ENCODE data around the gene ATL3. TPM values are rescaled to one million over a fixed set of nuclear protein-coding genes. Genes with fewer than 3 reads are reported as not detected.
"Not testable (repeated sequence)": the region's sequence is repeated elsewhere in the genome, so short reads cannot be mapped to it uniquely, and the experiment has no call there.

Gene ATL3
- total and polyA plus RNA-seq, 4 donors: 14.0 to 74.7 (median 35.3) TPM

DNA sequence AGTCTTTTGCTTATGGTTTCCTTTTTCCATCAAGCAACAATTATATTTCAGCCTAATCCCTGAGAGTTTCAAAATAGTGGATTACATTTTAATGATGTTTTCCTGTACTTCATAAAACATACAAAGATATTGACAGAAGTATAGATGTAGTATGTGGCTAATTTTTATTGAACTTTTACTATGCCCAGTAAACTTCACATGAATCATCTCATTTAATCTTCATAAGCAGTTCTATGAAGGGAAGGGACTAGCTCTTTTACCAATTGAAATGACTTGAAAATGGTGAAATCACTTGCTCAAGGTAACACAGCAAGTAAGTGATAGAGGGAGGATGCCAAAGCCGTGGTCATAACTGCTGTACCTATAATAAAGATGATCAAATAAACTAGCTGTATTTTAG is 37.6 kb upstream of the ATL3 start:
- Histone ChIP-seq H3K27ac (ENCODE audit: low read depth, low read length) (no peak overlapping the region), H3K27me3 (ENCODE audit: control insufficient read depth, insufficient read depth, low read length) (no peaks in the 10 kb centered on the region), H3K36me3 (ENCODE audit: control insufficient read depth, insufficient read depth, low read length) (peaks cover 5% of the 10 kb centered on the region), H3K4me3 (ENCODE audit: low read depth, low read length) (no peak overlapping the region), H3K4me1 (ENCODE audit: control insufficient read depth, insufficient read depth, low read length) (peaks cover 9% of the 10 kb centered on the region), H3K9me3 (ENCODE audit: control insufficient read depth, insufficient read depth, low read length) (no peaks in the 10 kb centered on the region)
- no CpG with 5 or more reads among the region's 1 CpG for WGBS (ENCODE audit: insufficient coverage)
- no peak for DNase-seq (ENCODE audit: low read depth in 4 of 6, low spot score in 6 of 6)

DNA sequence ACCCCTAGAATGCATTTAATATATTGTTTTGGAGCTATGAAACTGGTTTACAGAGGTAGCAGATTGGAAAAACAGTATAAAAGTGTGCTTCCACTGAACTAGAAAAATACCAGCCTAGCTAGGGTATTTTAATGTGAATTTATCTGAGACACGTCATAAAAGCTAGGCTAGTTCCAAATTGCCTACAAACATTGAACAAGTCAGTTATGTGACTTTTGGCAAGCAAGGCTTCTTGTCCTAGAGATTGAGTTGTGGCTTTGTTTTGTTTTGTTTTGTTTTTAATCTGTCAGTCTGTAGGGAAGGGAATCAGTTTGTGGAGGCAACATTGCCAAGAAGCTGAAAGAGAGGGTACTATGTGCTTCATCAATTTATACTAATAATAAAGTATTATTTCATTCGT is 34.4 kb upstream of the ATL3 start:
- WGBS (ENCODE audit: insufficient coverage): no CpG with 5 or more reads among the region's 2 CpGs
- H3K4me3 ChIP-seq (ENCODE audit: low read depth, low read length): no peak overlapping the region
- H3K9me3 ChIP-seq (ENCODE audit: control insufficient read depth, insufficient read depth, low read length): no peaks in the 10 kb centered on the region
- H3K36me3 ChIP-seq (ENCODE audit: control insufficient read depth, insufficient read depth, low read length): peaks cover 5% of the 10 kb centered on the region
- peaks cover 5% of the 10 kb centered on the region for H3K4me1 ChIP-seq (ENCODE audit: control insufficient read depth, insufficient read depth, low read length)
- no peaks in the 10 kb centered on the region for H3K27me3 ChIP-seq (ENCODE audit: control insufficient read depth, insufficient read depth, low read length)
- no peak overlapping the region for H3K27ac ChIP-seq (ENCODE audit: low read depth, low read length)
- DNase-seq (ENCODE audit: low read depth in 4 of 6, low spot score in 6 of 6): no peak

DNA sequence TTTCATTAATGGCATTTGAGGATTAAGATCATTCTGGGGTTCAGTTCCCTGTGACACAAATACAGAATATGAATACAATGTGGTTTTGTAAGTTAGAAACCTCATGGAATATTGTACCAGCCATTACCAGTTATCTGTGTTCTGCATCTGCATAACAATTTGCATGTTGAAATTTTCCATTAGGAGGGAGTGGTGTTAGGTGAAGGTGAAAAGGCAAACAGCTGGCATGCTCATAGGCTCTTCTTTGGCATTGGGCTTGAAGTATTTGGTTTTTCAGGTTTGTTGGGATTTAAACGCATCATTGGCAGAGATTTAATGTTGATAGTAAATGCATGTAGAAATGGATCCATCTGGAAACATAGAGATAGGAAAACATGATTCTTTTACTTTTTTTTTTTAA is 28.7 kb upstream of the ATL3 start:
- H3K36me3 ChIP-seq (ENCODE audit: control insufficient read depth, insufficient read depth, low read length): peaks cover 14% of the 10 kb centered on the region
- peaks cover 10% of the 10 kb centered on the region for H3K4me1 ChIP-seq (ENCODE audit: control insufficient read depth, insufficient read depth, low read length)
- no CpG with 5 or more reads among the region's 1 CpG for WGBS (ENCODE audit: insufficient coverage)
- H3K4me3 ChIP-seq (ENCODE audit: low read depth, low read length): no peak overlapping the region
- H3K9me3 ChIP-seq (ENCODE audit: control insufficient read depth, insufficient read depth, low read length): no peaks in the 10 kb centered on the region
- H3K27me3 ChIP-seq (ENCODE audit: control insufficient read depth, insufficient read depth, low read length): no peaks in the 10 kb centered on the region
- no peak overlapping the region for H3K27ac ChIP-seq (ENCODE audit: low read depth, low read length)
- no peak for DNase-seq (ENCODE audit: low read depth in 4 of 6, low spot score in 6 of 6)

DNA sequence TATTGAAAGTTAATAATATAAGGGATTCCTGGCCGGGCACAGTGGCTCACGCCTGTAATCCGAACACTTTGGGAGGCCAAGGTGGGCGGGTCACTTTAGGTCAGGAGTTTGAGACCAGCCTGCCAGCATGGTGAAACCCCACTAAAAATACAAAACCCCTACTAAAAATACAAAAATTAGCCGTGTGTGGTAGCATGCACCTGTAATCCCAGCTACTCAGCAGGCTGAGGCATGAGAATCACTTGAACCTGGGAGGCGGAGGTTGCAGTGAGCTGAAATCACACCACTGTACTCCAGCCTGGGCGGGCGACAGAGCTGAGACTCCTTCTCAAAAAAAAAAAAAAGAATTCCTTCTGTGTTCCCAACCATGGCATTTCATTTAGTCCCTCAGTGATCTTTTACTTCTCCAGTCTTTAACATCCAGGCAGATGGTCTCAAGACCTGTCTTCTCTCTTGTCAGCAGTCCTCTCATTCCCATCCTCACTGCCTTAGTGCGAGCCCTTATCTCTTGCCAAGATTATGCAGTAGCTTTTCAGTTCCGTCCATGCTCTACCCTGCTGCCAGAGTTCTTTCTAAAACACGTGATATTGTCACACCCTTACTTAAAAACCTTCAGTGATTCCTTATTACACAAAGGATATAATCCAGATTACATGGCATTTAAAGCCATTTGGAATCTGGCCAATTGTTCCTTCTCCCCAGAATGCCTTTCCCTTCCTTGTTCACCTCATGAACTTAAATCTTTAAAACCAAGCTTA is 28.0 kb upstream of the ATL3 start:
- peaks cover 18% of the 10 kb centered on the region for H3K36me3 ChIP-seq (ENCODE audit: control insufficient read depth, insufficient read depth, low read length)
- no peaks in the 10 kb centered on the region for H3K9me3 ChIP-seq (ENCODE audit: control insufficient read depth, insufficient read depth, low read length)
- no peak overlapping the region for H3K4me3 ChIP-seq (ENCODE audit: low read depth, low read length)
- WGBS (ENCODE audit: insufficient coverage): 57% methylated on average over 9 of the region's 11 CpGs
- H3K27me3 ChIP-seq (ENCODE audit: control insufficient read depth, insufficient read depth, low read length): no peaks in the 10 kb centered on the region
- peaks cover 10% of the 10 kb centered on the region for H3K4me1 ChIP-seq (ENCODE audit: control insufficient read depth, insufficient read depth, low read length)
- DNase-seq (ENCODE audit: low read depth in 4 of 6, low spot score in 6 of 6): peak in 2 of 6 donors; percentile 12 to 31
- no peak overlapping the region for H3K27ac ChIP-seq (ENCODE audit: low read depth, low read length)

DNA sequence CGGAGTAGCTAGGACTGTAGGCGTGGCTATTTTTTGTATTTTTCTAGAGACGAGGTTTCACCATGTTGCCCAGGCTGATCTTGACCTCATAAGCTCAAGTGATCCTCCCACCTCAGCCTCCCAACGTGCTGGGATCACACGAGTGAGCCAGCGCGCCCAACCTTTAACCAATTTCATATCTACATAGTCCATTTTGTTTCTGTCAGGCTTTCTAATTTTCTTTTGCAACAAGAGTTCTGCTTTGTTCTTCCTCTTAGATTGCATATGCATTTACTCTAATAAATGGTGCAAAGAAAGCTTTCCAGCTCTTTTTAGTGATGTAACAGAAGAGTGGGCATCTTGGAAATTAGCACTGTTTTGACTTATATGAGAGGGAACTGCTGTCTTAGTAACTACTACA is 23.4 kb upstream of the ATL3 start:
- WGBS (ENCODE audit: insufficient coverage): 100% methylated on average over 5 of the region's 7 CpGs
- Histone ChIP-seq H3K27me3 (ENCODE audit: control insufficient read depth, insufficient read depth, low read length) (no peaks in the 10 kb centered on the region), H3K27ac (ENCODE audit: low read depth, low read length) (no peak overlapping the region), H3K36me3 (ENCODE audit: control insufficient read depth, insufficient read depth, low read length) (peaks cover 16% of the 10 kb centered on the region), H3K4me1 (ENCODE audit: control insufficient read depth, insufficient read depth, low read length) (peaks cover 10% of the 10 kb centered on the region), H3K9me3 (ENCODE audit: control insufficient read depth, insufficient read depth, low read length) (no peaks in the 10 kb centered on the region), H3K4me3 (ENCODE audit: low read depth, low read length) (no peak overlapping the region)
- DNase-seq (ENCODE audit: low read depth in 4 of 6, low spot score in 6 of 6): no peak

DNA sequence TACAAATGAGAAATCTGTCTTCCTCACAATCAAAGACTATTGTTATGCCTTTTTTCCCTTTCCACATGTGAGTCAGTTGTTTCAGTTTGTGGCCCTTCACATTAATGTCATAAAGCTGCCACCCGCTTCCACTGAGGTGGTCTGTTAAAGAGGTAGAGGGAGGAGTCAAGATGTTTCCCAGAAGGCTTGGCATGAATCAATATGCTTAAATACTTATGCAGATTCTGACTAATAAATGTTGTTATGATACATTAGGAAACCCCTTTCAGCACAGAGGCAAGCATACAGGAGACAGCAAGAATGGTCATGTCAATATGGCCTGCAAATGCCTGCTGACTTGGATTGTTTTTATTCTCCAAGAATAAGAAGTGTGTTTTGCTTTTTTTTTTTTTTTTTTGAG is 16.7 kb upstream of the ATL3 start:
- Histone ChIP-seq H3K4me1 (ENCODE audit: control insufficient read depth, insufficient read depth, low read length) (peaks cover 19% of the 10 kb centered on the region), H3K4me3 (ENCODE audit: low read depth, low read length) (no peak overlapping the region), H3K27me3 (ENCODE audit: control insufficient read depth, insufficient read depth, low read length) (no peaks in the 10 kb centered on the region), H3K9me3 (ENCODE audit: control insufficient read depth, insufficient read depth, low read length) (no peaks in the 10 kb centered on the region), H3K27ac (ENCODE audit: low read depth, low read length) (no peak overlapping the region), H3K36me3 (ENCODE audit: control insufficient read depth, insufficient read depth, low read length) (peaks cover 6% of the 10 kb centered on the region)
- DNase-seq (ENCODE audit: low read depth in 4 of 6, low spot score in 6 of 6): no peak
- WGBS (ENCODE audit: insufficient coverage): no CpG with 5 or more reads among the region's 1 CpG

DNA sequence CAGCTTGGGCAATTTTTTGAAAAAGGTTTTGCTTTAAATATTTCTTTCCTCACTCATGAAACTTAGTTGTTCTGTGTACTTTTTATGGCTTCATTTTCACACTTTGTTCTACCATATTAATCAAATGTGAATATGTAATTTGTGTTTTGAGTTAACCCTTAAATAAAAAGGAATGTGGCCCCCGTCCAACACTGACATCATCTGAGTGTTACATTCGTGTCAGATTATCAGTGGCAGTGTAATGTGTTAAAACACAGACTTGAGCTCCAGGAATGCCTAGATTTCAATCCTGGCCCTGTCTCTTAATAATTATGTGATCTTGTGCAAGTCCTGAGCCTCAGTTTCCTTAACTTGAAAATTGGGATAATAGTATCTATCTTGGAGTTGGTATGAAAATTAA is 15.8 kb upstream of the ATL3 start:
- WGBS (ENCODE audit: insufficient coverage): 20% methylated on average over 1 of the region's 2 CpGs
- H3K4me1 ChIP-seq (ENCODE audit: control insufficient read depth, insufficient read depth, low read length): peaks cover 19% of the 10 kb centered on the region
- H3K4me3 ChIP-seq (ENCODE audit: low read depth, low read length): no peak overlapping the region
- no peak for DNase-seq (ENCODE audit: low read depth in 4 of 6, low spot score in 6 of 6)
- no peak overlapping the region for H3K27ac ChIP-seq (ENCODE audit: low read depth, low read length)
- H3K27me3 ChIP-seq (ENCODE audit: control insufficient read depth, insufficient read depth, low read length): no peaks in the 10 kb centered on the region
- H3K9me3 ChIP-seq (ENCODE audit: control insufficient read depth, insufficient read depth, low read length): no peaks in the 10 kb centered on the region
- peaks cover 5% of the 10 kb centered on the region for H3K36me3 ChIP-seq (ENCODE audit: control insufficient read depth, insufficient read depth, low read length)

DNA sequence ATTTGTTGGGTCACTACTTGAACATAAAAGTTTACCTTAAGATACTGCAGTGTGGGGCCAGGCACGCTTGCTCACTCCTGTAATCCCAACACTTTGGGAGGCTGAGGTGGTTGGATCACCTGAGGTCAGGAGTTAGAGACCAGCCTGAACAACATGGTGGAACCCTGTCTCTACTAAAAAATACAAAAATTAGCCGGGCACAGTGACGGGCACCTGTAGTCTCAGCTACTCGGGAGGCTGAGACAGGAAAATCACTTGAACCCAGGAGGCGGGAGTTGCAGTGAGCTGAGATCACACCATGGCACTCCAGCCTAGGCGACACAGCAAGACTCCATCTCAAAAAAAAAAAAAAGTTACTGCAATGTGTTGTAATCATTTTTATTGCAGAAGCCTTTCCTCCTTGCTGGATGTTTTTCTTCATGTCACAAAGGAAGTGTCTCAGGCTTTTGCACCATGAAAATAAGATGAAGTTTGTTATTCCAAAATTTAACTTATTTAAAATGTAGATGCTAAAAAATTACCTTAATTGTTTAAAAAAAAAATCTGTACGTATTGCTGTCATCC is 14.1 kb upstream of the ATL3 start:
- peaks cover 27% of the 10 kb centered on the region for H3K4me1 ChIP-seq (ENCODE audit: control insufficient read depth, insufficient read depth, low read length)
- not testable (repeated sequence) for H3K4me3 ChIP-seq (ENCODE audit: low read depth, low read length); H3K36me3 ChIP-seq (ENCODE audit: control insufficient read depth, insufficient read depth, low read length); H3K27ac ChIP-seq (ENCODE audit: low read depth, low read length); H3K9me3 ChIP-seq (ENCODE audit: control insufficient read depth, insufficient read depth, low read length); DNase-seq (ENCODE audit: low read depth in 4 of 6, low spot score in 6 of 6); H3K27me3 ChIP-seq (ENCODE audit: control insufficient read depth, insufficient read depth, low read length)
- WGBS (ENCODE audit: insufficient coverage): 79% methylated on average over 3 of the region's 7 CpGs

DNA sequence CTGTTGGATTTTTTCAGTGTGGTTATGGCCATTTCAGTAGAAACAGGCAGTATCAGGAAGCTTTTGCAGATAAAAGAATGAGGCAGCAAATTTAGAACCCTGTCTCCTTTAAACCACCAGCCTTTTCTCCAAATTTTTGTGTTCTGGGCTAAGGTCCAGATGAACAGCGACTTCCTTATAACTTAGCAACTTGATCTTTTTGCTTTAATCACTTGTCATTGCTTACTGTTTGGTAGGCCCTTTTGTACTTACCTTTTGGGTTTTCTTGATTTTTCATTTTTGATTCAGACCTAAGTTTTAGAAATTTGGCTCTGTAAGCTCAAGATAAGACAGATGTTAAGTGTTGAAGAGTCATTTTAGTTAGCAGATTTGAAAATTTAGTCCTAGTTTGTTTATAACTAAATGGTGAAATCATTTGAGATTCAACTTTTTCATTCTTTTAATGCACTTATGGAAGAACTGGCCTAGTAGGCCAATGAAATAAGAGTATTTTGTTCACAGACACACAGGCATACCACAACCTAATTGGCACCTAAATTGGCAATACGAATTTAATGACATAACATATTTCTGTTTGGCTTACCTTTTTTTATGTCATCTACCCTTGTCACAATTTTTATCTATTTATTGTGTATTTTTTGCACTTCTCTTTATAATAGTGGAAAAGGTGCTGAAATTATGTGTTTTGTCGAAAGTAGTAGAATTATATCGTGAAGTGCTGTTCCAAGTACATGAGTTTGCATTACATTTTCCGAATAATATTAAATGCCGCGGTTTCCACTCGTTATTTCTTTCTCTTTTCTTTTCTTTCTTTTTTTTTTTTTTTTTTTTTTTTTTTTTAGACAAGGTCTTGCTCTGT is 12.2 kb upstream of the ATL3 start:
- WGBS (ENCODE audit: insufficient coverage): 0% methylated on average over 1 of the region's 8 CpGs
- Histone ChIP-seq H3K9me3 (ENCODE audit: control insufficient read depth, insufficient read depth, low read length) (no peaks in the 10 kb centered on the region), H3K4me1 (ENCODE audit: control insufficient read depth, insufficient read depth, low read length) (peaks cover 34% of the 10 kb centered on the region), H3K4me3 (ENCODE audit: low read depth, low read length) (peak overlapping the region; percentile 90), H3K27me3 (ENCODE audit: control insufficient read depth, insufficient read depth, low read length) (no peaks in the 10 kb centered on the region), H3K36me3 (ENCODE audit: control insufficient read depth, insufficient read depth, low read length) (peaks cover 4% of the 10 kb centered on the region), H3K27ac (ENCODE audit: low read depth, low read length) (peak overlapping the region; percentile 95)
- peak in 2 of 6 donors; percentile 59 to 70 for DNase-seq (ENCODE audit: low read depth in 4 of 6, low spot score in 6 of 6)

Data from spinal cord (tissue), 10 donors.